ENCODE results near the gene DDX52.
A peak's percentile ranks its signal among the peaks of the same experiment; 100 is the strongest.

The DDX52 gene

DNA sequence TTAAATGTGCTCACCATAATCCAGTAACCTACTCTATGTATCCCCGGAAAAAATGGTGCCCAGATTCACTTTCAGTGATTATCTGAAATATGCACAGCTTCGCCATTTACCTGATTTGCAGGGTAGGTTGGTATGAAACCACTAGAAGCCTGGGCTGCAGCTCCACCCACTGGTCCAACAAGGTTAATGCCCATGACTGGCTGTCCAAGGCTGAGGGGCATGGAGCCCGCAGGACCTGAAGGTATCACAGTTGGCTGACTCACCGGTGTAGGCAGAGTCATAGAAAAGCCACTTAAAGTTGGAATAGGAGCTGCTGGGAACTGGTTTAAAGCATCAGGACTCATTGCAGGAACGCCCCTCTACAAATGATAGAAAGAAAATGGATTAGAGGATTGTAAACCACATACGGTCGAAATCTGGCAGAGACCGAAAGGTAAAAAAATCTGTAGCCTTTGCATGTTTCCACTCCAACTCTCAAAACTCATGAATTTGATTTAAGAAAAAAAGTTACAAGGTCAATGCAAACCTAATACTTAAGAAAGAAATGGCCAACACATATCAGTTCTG lies 72.6 kb downstream of the DDX52 start:
- peak; percentile 34 to 41 for DNase-seq

DNA sequence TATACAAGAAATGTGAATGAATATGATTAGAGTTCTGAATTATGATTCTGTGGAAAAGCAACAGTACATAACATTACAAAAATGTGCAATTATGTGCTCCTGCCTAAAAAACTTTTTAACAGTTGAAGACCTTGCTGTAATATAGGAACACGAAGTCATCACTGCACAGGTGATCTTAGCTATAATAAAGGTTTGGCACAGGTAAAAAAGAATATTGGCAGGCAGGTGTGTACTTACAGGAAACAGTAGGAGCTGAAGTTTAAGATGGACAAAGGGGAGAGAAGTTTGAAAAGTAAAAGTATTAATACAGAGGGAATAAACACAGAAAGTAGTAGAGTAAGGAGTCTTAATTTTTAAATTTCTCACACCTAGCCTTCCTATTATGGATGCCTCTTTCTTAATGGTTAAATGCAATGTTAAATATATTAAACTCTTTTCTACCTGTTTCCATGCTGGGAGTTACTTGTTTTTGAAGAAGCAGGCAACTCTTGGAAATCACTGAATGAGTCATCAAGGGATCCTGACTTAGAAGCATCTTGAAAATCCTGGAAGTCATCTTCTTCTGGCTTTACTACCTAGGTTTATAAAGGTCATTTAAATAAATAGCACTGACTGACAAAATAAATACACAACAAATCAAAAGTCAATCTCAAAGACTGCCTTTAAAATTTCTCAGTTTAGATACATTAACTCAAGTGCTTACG lies 74.7 kb downstream of the DDX52 start:
- DNase-seq, result no peak

- no peak for DNase-seq
Measured at GRCh38 chr17:37567538-37567937, 75.7 kb downstream of the DDX52 start.

- no peak for DNase-seq
Measured at GRCh38 chr17:37567137-37567536, 76.1 kb downstream of the DDX52 start.

GRCh38 chr17:37564252-37564651 lies 79.0 kb downstream of the DDX52 start:
- no peak for DNase-seq

- DNase-seq, result no peak
Measured at GRCh38 chr17:37562016-37562745, 81.1 kb downstream of the DDX52 start.

Measured in activated CD4-positive, alpha-beta T cell treated with anti-CD3 and anti-CD28 coated beads, Interleukin-2, amount 50 U/mL, for 48 hours (primary cell).